H1 (cell line): ENCODE measurements around the gene HMCN2. TPM values are rescaled to one million over a fixed set of nuclear protein-coding genes. Genes with fewer than 3 reads are reported as not detected.
A peak's percentile ranks its signal among the peaks of the same experiment; 100 is the strongest.

Experiments
- CTCF ChIA-PET: fragments of 300-600 bp; sonication (Branson Sonifier 250); formaldehyde crosslinking; loops from one replicate; lab custom pipeline; 2021; ENCODE audit not compliant: partially characterized antibody; lab: Charles Lee
- POLR2A ChIA-PET: fragments of 300-600 bp; sonication (Branson Sonifier 250); formaldehyde crosslinking; loops from one replicate; lab custom pipeline; 2021; ENCODE audit warnings: inconsistent platforms; ENCODE audit not compliant: partially characterized antibody; lab: Charles Lee
- DNase-seq, 2 experiments: peaks; one replicate each; pipeline versions ENCODE4 v3.0.0 to v3.0.0-alpha.2; 2010 to 2022; ENCODE audit warnings: low spot score in 2 of 2, low read depth in 1 of 2, mixed read lengths in 1 of 2
- FAIRE-seq: peaks from 2 replicates; lab custom pipeline; 2011; peaks lifted over from hg19 to GRCh38; lab: Jason Lieb, UNC
- H2AFZ ChIP-seq: 2 replicates; pipeline ENCODE4 v1.8.1; 2012; ENCODE audit warnings: low read length, inconsistent platforms
- H2AK5ac ChIP-seq: 2 replicates; pipeline ENCODE4 v1.6.1; 2013; ENCODE audit warnings: low read depth, low read length
- H2BK120ac ChIP-seq: replicated peaks from 2 replicates; pipeline ENCODE3; 2013; ENCODE audit warnings: low read depth, low read length, inconsistent platforms
- H2BK12ac ChIP-seq: 2 replicates; pipeline ENCODE4 v1.6.1; 2013; ENCODE audit warnings: low read depth, low read length
- H2BK15ac ChIP-seq: 2 replicates; pipeline ENCODE4 v1.6.1; 2013; ENCODE audit warnings: low read length
- H2BK20ac ChIP-seq: 2 replicates; pipeline ENCODE4 v1.6.1; 2013; ENCODE audit warnings: low read length
- H2BK5ac ChIP-seq: 2 replicates; pipeline ENCODE4 v1.6.1; 2013; ENCODE audit warnings: low read depth, low read length
- H3K14ac ChIP-seq: 2 replicates; pipeline ENCODE4 v1.6.1; 2013; ENCODE audit warnings: inconsistent platforms; ENCODE audit not compliant: insufficient read length
- H3K18ac ChIP-seq: 2 replicates; pipeline ENCODE4 v1.6.1; 2013; ENCODE audit warnings: low read length; ENCODE audit errors: extremely low read depth
- H3K23ac ChIP-seq: 2 replicates; pipeline ENCODE4 v1.6.1; 2013; ENCODE audit warnings: inconsistent platforms; ENCODE audit not compliant: insufficient read length
- H3K23me2 ChIP-seq: 2 replicates; pipeline ENCODE4 v1.6.1; 2013; ENCODE audit warnings: low read depth, low read length
- H3K27ac ChIP-seq: 2 replicates; pipeline ENCODE4 v1.6.1; 2011; ENCODE audit warnings: low read depth, low read length, inconsistent platforms
- H3K27me3 ChIP-seq, 4 experiments: replicated peaks in 1 of 4; 1 replicate in 1 of 4; 2 replicates in 3 of 4; pipeline versions ENCODE4 v1.6.1 to v1.8.1; 2011 to 2013; ENCODE audit warnings: low read length in 3 of 4, mild to moderate bottlenecking in 3 of 4, inconsistent platforms in 2 of 4, mixed read lengths in 2 of 4, moderate library complexity in 1 of 4; ENCODE audit not compliant: control insufficient read depth in 3 of 4, insufficient read depth in 3 of 4; ENCODE audit errors: extremely low read depth in 1 of 4
- H3K36me3 ChIP-seq, 4 experiments: 2 replicates each; pipeline versions ENCODE4 v1.6.1 to v1.8.1; 2011 to 2013; ENCODE audit warnings: mild to moderate bottlenecking in 4 of 4, low read length in 3 of 4, moderate library complexity in 2 of 4, control low read depth in 1 of 4, inconsistent platforms in 1 of 4; ENCODE audit not compliant: insufficient read depth in 4 of 4, control insufficient read depth in 2 of 4
- H3K4ac ChIP-seq: replicated peaks from 2 replicates; pipeline ENCODE3; 2013; ENCODE audit warnings: low read length, low read depth, mixed read lengths, inconsistent platforms; ENCODE audit not compliant: insufficient read length
- H3K4me1 ChIP-seq, 4 experiments: replicated peaks in 1 of 4; 1 replicate in 1 of 4; 2 replicates in 3 of 4; pipeline versions ENCODE4 v1.6.1 to v1.8.1; 2011 to 2013; ENCODE audit warnings: low read length in 3 of 4, inconsistent platforms in 2 of 4, mixed read lengths in 1 of 4; ENCODE audit not compliant: insufficient read depth in 4 of 4, control insufficient read depth in 3 of 4
- H3K4me2 ChIP-seq, 2 experiments: 2 replicates each; pipeline versions ENCODE4 v1.6.1 to v1.8.1; 2011 to 2013; ENCODE audit warnings: low read depth in 2 of 2, low read length in 2 of 2, control low read depth in 1 of 2, inconsistent platforms in 1 of 2, mild to moderate bottlenecking in 1 of 2; ENCODE audit not compliant: insufficient read depth in 1 of 2
- H3K4me3 ChIP-seq, 4 experiments: fragments of 200-600, 300-600 bp in 1 of 4; sonication (generic), shearing (Covaris generic), sonication (Bioruptor Twin) in 1 of 4; 2 replicates each; pipeline versions ENCODE4 v1.5.1 to v1.8.1; 2011 to 2016; ENCODE audit warnings: low read length in 4 of 4, low read depth in 3 of 4, control low read depth in 2 of 4, inconsistent platforms in 2 of 4, mild to moderate bottlenecking in 2 of 4, mixed read lengths in 1 of 4, moderate library complexity in 1 of 4; ENCODE audit not compliant: insufficient read depth in 2 of 4; ENCODE audit errors: extremely low read depth in 1 of 4
- H3K56ac ChIP-seq: replicated peaks from 2 replicates; pipeline ENCODE3; 2013; ENCODE audit warnings: low read depth, mild to moderate bottlenecking, mixed read lengths, low read length, inconsistent platforms; ENCODE audit not compliant: insufficient read length
- H3K79me1 ChIP-seq: 2 replicates; pipeline ENCODE4 v1.6.1; 2013; ENCODE audit warnings: low read depth, low read length, control low read depth
- H3K79me2 ChIP-seq, 2 experiments: 2 replicates each; pipeline versions ENCODE4 v1.6.1 to v1.8.1; 2012 to 2013; ENCODE audit warnings: low read length in 2 of 2, mild to moderate bottlenecking in 2 of 2, inconsistent platforms in 1 of 2; ENCODE audit not compliant: insufficient read depth in 2 of 2, control insufficient read depth in 1 of 2
- H3K9ac ChIP-seq, 4 experiments: replicated peaks in 1 of 4; 1 replicate in 1 of 4; 2 replicates in 3 of 4; pipeline versions ENCODE4 v1.6.1 to v1.8.1; 2011 to 2013; ENCODE audit warnings: low read depth in 3 of 4, low read length in 3 of 4, control low read depth in 2 of 4, mild to moderate bottlenecking in 2 of 4, moderate library complexity in 2 of 4, inconsistent platforms in 1 of 4; ENCODE audit errors: extremely low read depth in 1 of 4
- H3K9me3 ChIP-seq, 2 experiments: 2 replicates each; pipeline versions ENCODE4 v1.6.1 to v1.8.1; 2012 to 2013; ENCODE audit warnings: mild to moderate bottlenecking in 2 of 2, moderate library complexity in 2 of 2, control low read depth in 1 of 2, inconsistent platforms in 1 of 2, low read depth in 1 of 2, low read length in 1 of 2, mixed read lengths in 1 of 2; ENCODE audit not compliant: insufficient read depth in 2 of 2
- H4K20me1 ChIP-seq, 2 experiments: replicated peaks in 1 of 2; 2 replicates each; pipeline versions ENCODE3 to v1.8.1; 2011 to 2013; ENCODE audit warnings: inconsistent platforms in 2 of 2, low read length in 2 of 2, mild to moderate bottlenecking in 1 of 2; ENCODE audit not compliant: insufficient read depth in 2 of 2, control insufficient read depth in 1 of 2
- H4K5ac ChIP-seq: 2 replicates; pipeline ENCODE4 v1.6.1; 2013; ENCODE audit warnings: low read length, low read depth, mixed read lengths, inconsistent platforms; ENCODE audit not compliant: insufficient read length
- H4K8ac ChIP-seq: 2 replicates; pipeline ENCODE4 v1.8.0; 2013; ENCODE audit warnings: mild to moderate bottlenecking, moderate library complexity, low read length, inconsistent platforms; ENCODE audit not compliant: insufficient read depth; ENCODE audit errors: extremely low read depth
- H4K91ac ChIP-seq: replicated peaks from 2 replicates; pipeline ENCODE3; 2013; ENCODE audit warnings: low read length, mixed read lengths, inconsistent platforms; ENCODE audit not compliant: insufficient read length
- ASH2L ChIP-seq: fragments of 200-600, 300-600 bp; sonication (generic); IDR thresholded peaks from one replicate; pipeline ENCODE4 v1.7.1; 2017; ENCODE audit warnings: low read length
- CEBPB ChIP-seq: IDR thresholded peaks from 2 replicates; pipeline ENCODE4 v1.6.1; 2012; ENCODE audit warnings: low read depth, low read length
- CTCF ChIP-seq, 3 experiments: IDR thresholded peaks; 1 replicate in 2 of 3; 2 replicates in 1 of 3; pipeline versions ENCODE4 v1.5.1 to v1.6.1; 2011; ENCODE audit warnings: low read length in 3 of 3, mild to moderate bottlenecking in 3 of 3, inconsistent platforms in 2 of 3, low read depth in 1 of 3, moderate library complexity in 1 of 3; ENCODE audit not compliant: insufficient read depth in 1 of 3; ENCODE audit errors: control extremely low read depth in 1 of 3
- EZH2 ChIP-seq: fragments of 200-600 bp; sonication (generic); IDR thresholded peaks from 2 replicates; pipeline ENCODE4 v1.7.1; 2012; ENCODE audit warnings: low read depth, mild to moderate bottlenecking, moderate library complexity, low read length, inconsistent platforms; ENCODE audit not compliant: severe bottlenecking
- POLR2AphosphoS5 ChIP-seq: IDR thresholded peaks from 2 replicates; pipeline ENCODE4 v1.6.1; 2011; ENCODE audit warnings: low read depth, low read length
- SRF ChIP-seq: IDR thresholded peaks from 2 replicates; pipeline ENCODE4 v1.6.1; 2011; ENCODE audit warnings: mild to moderate bottlenecking, low read depth, low read length, moderate library complexity
- SUZ12 ChIP-seq: fragments of 200-600 bp; sonication (generic); IDR thresholded peaks from 2 replicates; pipeline ENCODE4 v1.6.1; 2012; ENCODE audit warnings: mild to moderate bottlenecking, inconsistent platforms, low read length, moderate library complexity, mixed read lengths
- USF2 ChIP-seq: IDR thresholded peaks from 2 replicates; pipeline ENCODE4 v1.6.1; 2011; ENCODE audit warnings: low read length, improper control_type of control experiment
- WGBS, 2 experiments: shearing (Covaris generic) in 1 of 2; methylation state at CpG; one replicate each; pipeline versions ENCODE4 v1.1.6 to v1.1.7; 2013 to 2015; ENCODE audit warnings: low lambda C conversion rate in 2 of 2, mixed read lengths in 2 of 2, inconsistent platforms in 1 of 2, low coverage in 1 of 2, missing lambda C conversion rate in 1 of 2; ENCODE audit not compliant: insufficient replicate concordance in 2 of 2, insufficient coverage in 1 of 2, insufficient read length in 1 of 2; ENCODE audit errors: extremely low coverage in 1 of 2, missing lambda C conversion rate in 1 of 2; 5-methylcytosine and 5-hydroxymethylcytosine counted together
- polyA plus RNA-seq, 7 experiments: library from polyadenylated mRNA; depleted of rRNA in 3 of 7; stranded (reverse) in 5 of 7; unstranded in 2 of 7; fragments of >200 nt in 5 of 7; fragments of 200-250 nt in 2 of 7; gene quantifications; 1 replicate in 5 of 7; 2 replicates in 1 of 7; 4 replicates in 1 of 7; pipeline versions ENCODE4 v1.2.1 to v1.2.3, GENCODE V29; 2011 to 2013; ENCODE audit warnings: missing spikeins in 2 of 7, mixed read lengths in 2 of 7
- total RNA-seq: library from RNA; stranded (reverse); fragmentation: NEBNext Ultra II Directional; extraction: Animal tissue kit (Norgen Biotek cat#: 25700); gene quantifications from 2 replicates; pipeline ENCODE4 v1.2.1, GENCODE V29; 2021

The HMCN2 gene
- total and polyA plus RNA-seq, 2 of the 8 experiments (the other 6 are each of a cell fraction or from before 2014, with no cell fraction given): 5.0 to 9.1 TPM

- CTCF ChIA-PET: interaction anchor here (0.6 to 4.8 kb wide), 19 partner anchors 9 to 340 kb away, joined by 3 to 46 read pairs (median 4); no protein-coding TSS in a partner anchor
- no peak for TF ChIP-seq SRF
- TF ChIP-seq CEBPB: peak; percentile 84
- TF ChIP-seq USF2: no peak
- TF ChIP-seq EZH2: no peak
- TF ChIP-seq SUZ12: no peak
- peak; percentile 33; the same call in 1 of the 2 replicates for TF ChIP-seq POLR2AphosphoS5
- no peak for TF ChIP-seq CTCF (IDR thresholded peaks at IDR 0.05; ENCODE audit: control extremely low read depth in 1 of 3, insufficient read depth in 1 of 3, low read depth in 1 of 3, low read length in 3 of 3)
- peak; percentile 16 for TF ChIP-seq ASH2L
Measured at GRCh38 chr9:130448035-130448624, 182.6 kb downstream of the HMCN2 start.

More at GRCh38 chr9:130448035-130448624, 182.6 kb downstream of the HMCN2 start:
- Histone ChIP-seq H2AK5ac (no peak overlapping the region; the same call in 1 of the 2 replicates), H4K91ac (peak overlapping the region; percentile 98), H3K23ac (no peak overlapping the region), H3K14ac (no peak overlapping the region), H3K36me3 (peaks cover 0 to 9% (median 0%) of the 10 kb centered on the region in 4 experiments; a peak in 2 of 8 replicates), H3K79me1 (peaks cover 4% of the 10 kb centered on the region), H3K27me3 (peaks cover 0 to 10% (median 5%) of the 10 kb centered on the region in 4 experiments; a peak in 3 of 7 replicates), H4K5ac (peak overlapping the region; percentile 46), H3K23me2 (peaks cover 6% of the 10 kb centered on the region; the same call in 1 of the 2 replicates), H2BK12ac (peak overlapping the region; percentile 99), H3K4me1 (peaks cover 8 to 45% (median 41%) of the 10 kb centered on the region in 4 experiments), H3K18ac (peak overlapping the region; percentile 97), H2BK5ac (peak overlapping the region; percentile 94), H3K4me3 (peak overlapping the region in 1 of 4 experiments; percentile 77; a peak in 1 of 8 replicates), H4K20me1 (peaks cover 2 to 22% of the 10 kb centered on the region in 2 experiments), H3K79me2 (peaks cover 0 to 34% of the 10 kb centered on the region in 2 experiments; a peak in 1 of 4 replicates), H3K27ac (no peak overlapping the region), H2AFZ (no peak overlapping the region), H2BK20ac (peak overlapping the region; percentile 91), H3K4ac (peak overlapping the region; percentile 100), H4K8ac (peak overlapping the region; percentile 92; the same call in 1 of the 2 replicates), H3K4me2 (peak overlapping the region; percentile 37 to 82; a peak in 2 of 4 replicates), H3K9me3 (no peaks in the 10 kb centered on the region), H2BK120ac (peak overlapping the region; percentile 43), H2BK15ac (peak overlapping the region; percentile 82; the same call in 1 of the 2 replicates), H3K56ac (no peak overlapping the region), H3K9ac (no peak overlapping the region)
- POLR2A ChIA-PET: interaction anchor here (0.8 to 4.6 kb wide), 20 partner anchors 9 to 544 kb away, joined by 3 to 31 read pairs (median 4); no protein-coding TSS in a partner anchor
- FAIRE-seq (no peak), DNase-seq (no peak)
- WGBS, 2 experiments: 67% methylated on average over 12 of the region's 12 CpGs; no CpG with 5 or more reads in 1 of the 2 experiments
